CD8-positive, alpha-beta memory T cell (primary cell): ENCODE data around the gene NHS. TPM values are rescaled to one million over a fixed set of nuclear protein-coding genes. Genes with fewer than 3 reads are reported as not detected.
"Not testable (repeated sequence)": the region's sequence is repeated elsewhere in the genome, so short reads cannot be mapped to it uniquely, and the experiment has no call there.

ENCODE experiments used
- CTCF ChIA-PET: fragments of 350-600 bp; sonication (Branson Sonifier 250); formaldehyde crosslinking; loops from one replicate; lab custom pipeline; 2021; ENCODE audit warnings: antibody characterized with exemption; lab: Charles Lee
- POLR2A ChIA-PET: fragments of 350-600 bp; sonication (Branson Sonifier 250); formaldehyde crosslinking; loops from one replicate; lab custom pipeline; 2021; ENCODE audit warnings: antibody characterized with exemption; lab: Charles Lee
- DNase-seq, 5 donors: peaks; one replicate each; pipeline versions ENCODE4 v3.0.0 to v3.0.0-alpha.2; 2020 to 2022; ENCODE audit warnings: mixed read lengths in 1 of 5
- H3K27ac ChIP-seq: one replicate; pipeline ENCODE4 v1.7.0; 2013; ENCODE audit warnings: low read depth, mild to moderate bottlenecking, low read length, moderate library complexity
- H3K27me3 ChIP-seq: 2 replicates; pipeline ENCODE4 v1.7.0; 2013; ENCODE audit warnings: low read length, mild to moderate bottlenecking; ENCODE audit not compliant: insufficient read depth, poor library complexity, severe bottlenecking
- H3K36me3 ChIP-seq: 2 replicates; pipeline ENCODE4 v1.7.0; 2013; ENCODE audit warnings: mild to moderate bottlenecking, low read length, moderate library complexity; ENCODE audit not compliant: insufficient read depth
- H3K4me1 ChIP-seq: 2 replicates; pipeline ENCODE4 v1.7.0; 2013; ENCODE audit warnings: mild to moderate bottlenecking, low read length, moderate library complexity; ENCODE audit not compliant: insufficient read depth
- H3K4me3 ChIP-seq: 2 replicates; pipeline ENCODE4 v1.7.0; 2013; ENCODE audit warnings: mild to moderate bottlenecking, low read length
- H3K9me3 ChIP-seq: 2 replicates; pipeline ENCODE4 v1.7.0; 2013; ENCODE audit warnings: mild to moderate bottlenecking, low read length
- H3K27ac Mint-ChIP-seq, 8 donors: one replicate each; pipeline ENCODE4 v1.8.0; 2020 to 2021; ENCODE audit warnings: mixed read lengths in 8 of 8, mild to moderate bottlenecking in 6 of 8, inconsistent platforms in 3 of 8, moderate library complexity in 3 of 8
- H3K27me3 Mint-ChIP-seq, 2 donors: one replicate each; pipeline ENCODE4 v1.8.0; 2020 to 2021; ENCODE audit warnings: mixed read lengths in 2 of 2, mild to moderate bottlenecking in 1 of 2, moderate library complexity in 1 of 2
- H3K36me3 Mint-ChIP-seq, 3 donors: one replicate each; pipeline ENCODE4 v1.8.0; 2020 to 2021; ENCODE audit warnings: mixed read lengths in 3 of 3, inconsistent platforms in 1 of 3, mild to moderate bottlenecking in 1 of 3
- H3K4me1 Mint-ChIP-seq, 3 donors: one replicate each; pipeline ENCODE4 v1.8.0; 2020 to 2021; ENCODE audit warnings: mixed read lengths in 3 of 3, inconsistent platforms in 1 of 3, mild to moderate bottlenecking in 1 of 3
- H3K4me3 Mint-ChIP-seq, 7 donors: one replicate each; pipeline ENCODE4 v1.8.0; 2020 to 2021; ENCODE audit warnings: mixed read lengths in 7 of 7, mild to moderate bottlenecking in 6 of 7, moderate library complexity in 4 of 7, inconsistent platforms in 2 of 7
- H3K9me3 Mint-ChIP-seq, 5 donors: one replicate each; pipeline ENCODE4 v1.8.0; 2020 to 2022; ENCODE audit warnings: mixed read lengths in 5 of 5, mild to moderate bottlenecking in 3 of 5, moderate library complexity in 2 of 5, inconsistent platforms in 1 of 5
- polyA plus RNA-seq: library from polyadenylated mRNA; unstranded; fragments of 300-500 nt; fragmentation: Illumina TruSeq; gene quantifications from one replicate; pipeline ENCODE4 v1.2.3, GENCODE V29; 2021
- total RNA-seq, 2 experiments: library from RNA; stranded (reverse); gene quantifications; one replicate each; pipeline ENCODE4 v1.2.3, GENCODE V29; 2021

The NHS gene
- total and polyA plus RNA-seq, 3 experiments from 2014 or later: 9.6 to 11.3 TPM; not detected in 1

- H3K27ac Mint-ChIP-seq: no peak overlapping the region
- H3K27ac ChIP-seq: no peak overlapping the region
- peaks cover 0 to 2% of the 10 kb centered on the region in 2 donors for H3K27me3 Mint-ChIP-seq
Measured at GRCh38 chrX:17501746-17502145, 126.7 kb downstream of the NHS start.

GRCh38 chrX:17506352-17506751, 131.4 kb downstream of the NHS start:
- H3K27ac ChIP-seq, CTCF ChIA-PET, H3K4me1 ChIP-seq, POLR2A ChIA-PET, H3K27me3 Mint-ChIP-seq, H3K9me3 ChIP-seq, DNase-seq, H3K4me1 Mint-ChIP-seq, H3K4me3 Mint-ChIP-seq, H3K36me3 ChIP-seq, H3K4me3 ChIP-seq, H3K27me3 ChIP-seq, H3K36me3 Mint-ChIP-seq, H3K27ac Mint-ChIP-seq: not testable (repeated sequence)
- H3K9me3 Mint-ChIP-seq: peaks cover 0 to 15% (median 4%) of the 10 kb centered on the region in 5 donors

More at GRCh38 chrX:17501746-17502145, 126.7 kb downstream of the NHS start:
- ChIA-PET CTCF (no interaction called here), POLR2A (no interaction called here)
- no peak overlapping the region for H3K4me3 ChIP-seq
- no peaks in the 10 kb centered on the region for H3K9me3 ChIP-seq
- DNase-seq: no peak
- no peak overlapping the region for H3K4me3 Mint-ChIP-seq
- no peaks in the 10 kb centered on the region for H3K4me1 ChIP-seq
- H3K36me3 Mint-ChIP-seq: no peaks in the 10 kb centered on the region
- H3K4me1 Mint-ChIP-seq: no peaks in the 10 kb centered on the region
- no peaks in the 10 kb centered on the region for H3K27me3 ChIP-seq
- H3K9me3 Mint-ChIP-seq: peaks cover 0 to 7% (median 0%) of the 10 kb centered on the region in 5 donors
- H3K36me3 ChIP-seq: no peaks in the 10 kb centered on the region

GRCh38 chrX:17511556-17511955, 136.6 kb downstream of the NHS start:
- H3K4me1 Mint-ChIP-seq: no peaks in the 10 kb centered on the region
- H3K27ac ChIP-seq: no peak overlapping the region
- H3K27me3 Mint-ChIP-seq: peaks cover 0 to 2% of the 10 kb centered on the region in 2 donors
- H3K4me1 ChIP-seq: no peaks in the 10 kb centered on the region
- no peak overlapping the region for H3K4me3 Mint-ChIP-seq
- ChIA-PET POLR2A (no interaction called here), CTCF (no interaction called here)
- H3K27me3 ChIP-seq: no peaks in the 10 kb centered on the region
- H3K9me3 ChIP-seq: no peaks in the 10 kb centered on the region
- DNase-seq: no peak
- no peaks in the 10 kb centered on the region for H3K36me3 Mint-ChIP-seq
- no peak overlapping the region for H3K4me3 ChIP-seq
- H3K27ac Mint-ChIP-seq: no peak overlapping the region
- H3K9me3 Mint-ChIP-seq: peaks cover 0 to 8% (median 2%) of the 10 kb centered on the region in 5 donors
- no peaks in the 10 kb centered on the region for H3K36me3 ChIP-seq

- no peaks in the 10 kb centered on the region for H3K4me1 ChIP-seq
- no peaks in the 10 kb centered on the region for H3K36me3 ChIP-seq
- H3K27ac ChIP-seq: no peak overlapping the region
- Mint-ChIP-seq H3K36me3 (no peaks in the 10 kb centered on the region), H3K4me3 (no peak overlapping the region), H3K9me3 (peaks cover 0 to 3% (median 0%) of the 10 kb centered on the region in 5 donors), H3K27ac (no peak overlapping the region), H3K27me3 (peaks cover 0 to 7% of the 10 kb centered on the region in 2 donors), H3K4me1 (no peaks in the 10 kb centered on the region)
- CTCF ChIA-PET: no interaction called here
- H3K9me3 ChIP-seq: no peaks in the 10 kb centered on the region
- H3K27me3 ChIP-seq: no peaks in the 10 kb centered on the region
- POLR2A ChIA-PET: no interaction called here
- DNase-seq: no peak
- no peak overlapping the region for H3K4me3 ChIP-seq
Measured at GRCh38 chrX:17519358-17519757, 144.4 kb downstream of the NHS start.

GRCh38 chrX:17520016-17520615, 145.1 kb downstream of the NHS start:
- DNase-seq: no peak
- H3K36me3 Mint-ChIP-seq: no peaks in the 10 kb centered on the region
- H3K27ac Mint-ChIP-seq: no peak overlapping the region
- peaks cover 0 to 7% of the 10 kb centered on the region in 2 donors for H3K27me3 Mint-ChIP-seq
- no peaks in the 10 kb centered on the region for H3K36me3 ChIP-seq
- H3K9me3 Mint-ChIP-seq: peaks cover 0 to 3% (median 0%) of the 10 kb centered on the region in 5 donors
- H3K9me3 ChIP-seq: no peaks in the 10 kb centered on the region
- H3K4me3 Mint-ChIP-seq: no peak overlapping the region
- no peaks in the 10 kb centered on the region for H3K4me1 Mint-ChIP-seq
- CTCF ChIA-PET: no interaction called here
- no peak overlapping the region for H3K4me3 ChIP-seq
- H3K27ac ChIP-seq: no peak overlapping the region
- H3K4me1 ChIP-seq: no peaks in the 10 kb centered on the region
- POLR2A ChIA-PET: no interaction called here
- H3K27me3 ChIP-seq: no peaks in the 10 kb centered on the region

- Mint-ChIP-seq H3K27ac (no peak overlapping the region), H3K4me1 (no peaks in the 10 kb centered on the region), H3K36me3 (no peaks in the 10 kb centered on the region), H3K9me3 (no peaks in the 10 kb centered on the region), H3K4me3 (no peak overlapping the region), H3K27me3 (peaks cover 0 to 5% of the 10 kb centered on the region in 2 donors)
- Histone ChIP-seq H3K9me3 (no peaks in the 10 kb centered on the region), H3K36me3 (no peaks in the 10 kb centered on the region), H3K4me3 (no peak overlapping the region), H3K27ac (no peak overlapping the region), H3K4me1 (no peaks in the 10 kb centered on the region), H3K27me3 (no peaks in the 10 kb centered on the region)
- CTCF ChIA-PET: no interaction called here
- POLR2A ChIA-PET: no interaction called here
- DNase-seq: no peak
Measured at GRCh38 chrX:17521871-17522693, 147.1 kb downstream of the NHS start.

GRCh38 chrX:17525266-17525665, 150.3 kb downstream of the NHS start:
- H3K36me3 Mint-ChIP-seq: no peaks in the 10 kb centered on the region
- CTCF ChIA-PET: no interaction called here
- DNase-seq: no peak
- Histone ChIP-seq H3K4me3 (no peak overlapping the region), H3K4me1 (no peaks in the 10 kb centered on the region), H3K36me3 (no peaks in the 10 kb centered on the region), H3K27ac (no peak overlapping the region), H3K9me3 (no peaks in the 10 kb centered on the region), H3K27me3 (no peaks in the 10 kb centered on the region)
- no peak overlapping the region for H3K27ac Mint-ChIP-seq
- H3K4me1 Mint-ChIP-seq: no peaks in the 10 kb centered on the region
- POLR2A ChIA-PET: no interaction called here
- peaks cover 0 to 1% of the 10 kb centered on the region in 2 donors for H3K27me3 Mint-ChIP-seq
- H3K4me3 Mint-ChIP-seq: no peak overlapping the region
- peaks cover 0 to 3% (median 0%) of the 10 kb centered on the region in 5 donors for H3K9me3 Mint-ChIP-seq

GRCh38 chrX:17525762-17526555, 151.0 kb downstream of the NHS start:
- Mint-ChIP-seq H3K27ac (no peak overlapping the region), H3K27me3 (peaks cover 0 to 1% of the 10 kb centered on the region in 2 donors), H3K36me3 (no peaks in the 10 kb centered on the region), H3K9me3 (peaks cover 0 to 3% (median 0%) of the 10 kb centered on the region in 5 donors), H3K4me1 (no peaks in the 10 kb centered on the region), H3K4me3 (no peak overlapping the region)
- Histone ChIP-seq H3K4me1 (no peaks in the 10 kb centered on the region), H3K9me3 (no peaks in the 10 kb centered on the region), H3K27me3 (no peaks in the 10 kb centered on the region), H3K4me3 (no peak overlapping the region), H3K36me3 (no peaks in the 10 kb centered on the region), H3K27ac (no peak overlapping the region)
- ChIA-PET CTCF (no interaction called here), POLR2A (no interaction called here)
- DNase-seq: no peak
